Measurements from ENCODE around the gene RBKS. TPM values are rescaled to one million over a fixed set of nuclear protein-coding genes. Genes with fewer than 3 reads are reported as not detected.

The RBKS gene
- 1.6 TPM in 2 replicates for polyA plus RNA-seq (2013)

- H4K8ac ChIP-seq (ENCODE audit: low read depth, low read length) = peak within 1 kb of the TSS; percentile 81
- H4K91ac ChIP-seq (ENCODE audit: low read depth, low read length) = peak within 1 kb of the TSS; percentile 70
- H3K14ac ChIP-seq (ENCODE audit: low read length) = peak within 1 kb of the TSS; percentile 65
- no peak within 1 kb of the TSS for H3K23ac ChIP-seq (ENCODE audit: low read length)
- H4K12ac ChIP-seq (ENCODE audit: low read depth, low read length) = peak within 1 kb of the TSS; percentile 58
- peak; percentile 67 to 84 for DNase-seq
- peak within 1 kb of the TSS; percentile 95 for H3K9ac ChIP-seq (ENCODE audit: low read length)
- peak within 1 kb of the TSS; percentile 90 for H2AFZ ChIP-seq (ENCODE audit: insufficient read depth, low read length, poor library complexity)
- H2BK120ac ChIP-seq (ENCODE audit: insufficient read depth, low read length, poor library complexity) = peak within 1 kb of the TSS; percentile 79
- no peaks in the 10 kb centered on the region for H3K9me3 ChIP-seq (ENCODE audit: insufficient read depth, low read depth, low read length)
- peaks cover 7% of the 10 kb centered on the region for H3K79me2 ChIP-seq (ENCODE audit: control insufficient read depth, insufficient read depth, low read length, poor library complexity)
- peaks cover 12% of the 10 kb centered on the region for H3K79me1 ChIP-seq (ENCODE audit: low read length)
- H3K27ac ChIP-seq (ENCODE audit: low read depth, low read length) = peak within 1 kb of the TSS; percentile 92
- H2BK12ac ChIP-seq (ENCODE audit: low read length) = peak within 1 kb of the TSS; percentile 34
- H3K36me3 ChIP-seq (ENCODE audit: control insufficient read depth in 1 of 2, insufficient read depth in 2 of 2, low read length in 2 of 2) = no peaks in the 10 kb centered on the region
- H3K4me3 ChIP-seq (ENCODE audit: low read depth, low read length) = peak within 1 kb of the TSS; percentile 90
- H3K4me2 ChIP-seq (ENCODE audit: low read length) = peak within 1 kb of the TSS; percentile 75
- H3K4ac ChIP-seq (ENCODE audit: low read depth, low read length) = peak within 1 kb of the TSS; percentile 16
- no peak within 1 kb of the TSS for H2AK5ac ChIP-seq (ENCODE audit: low read length)
- H2BK5ac ChIP-seq (ENCODE audit: low read depth, low read length, poor library complexity) = peak within 1 kb of the TSS; percentile 65
- peak within 1 kb of the TSS; percentile 71 for H3K18ac ChIP-seq (ENCODE audit: low read length)
- no peaks in the 10 kb centered on the region for H3K27me3 ChIP-seq (ENCODE audit: insufficient read depth, low read length)
- H3K4me1 ChIP-seq (ENCODE audit: control insufficient read depth in 1 of 2, insufficient read depth in 2 of 2, low read length in 2 of 2) = peaks cover 0 to 6% of the 10 kb centered on the region in 2 experiments
- WGBS (ENCODE audit: extremely low coverage, insufficient coverage, insufficient read length) = no CpG with 5 or more reads among the region's 79 CpGs
Measured at GRCh38 chr2:27890146-27890923, at the start of gene RBKS, which contains the start of gene BABAM2. RBKS (minus strand) TSS chr2:27890387; CDS start chr2:27890345, 42 bp downstream. BABAM2 (plus strand) TSS chr2:27890729; CDS start chr2:27894557, 3,828 bp downstream.

DNA sequence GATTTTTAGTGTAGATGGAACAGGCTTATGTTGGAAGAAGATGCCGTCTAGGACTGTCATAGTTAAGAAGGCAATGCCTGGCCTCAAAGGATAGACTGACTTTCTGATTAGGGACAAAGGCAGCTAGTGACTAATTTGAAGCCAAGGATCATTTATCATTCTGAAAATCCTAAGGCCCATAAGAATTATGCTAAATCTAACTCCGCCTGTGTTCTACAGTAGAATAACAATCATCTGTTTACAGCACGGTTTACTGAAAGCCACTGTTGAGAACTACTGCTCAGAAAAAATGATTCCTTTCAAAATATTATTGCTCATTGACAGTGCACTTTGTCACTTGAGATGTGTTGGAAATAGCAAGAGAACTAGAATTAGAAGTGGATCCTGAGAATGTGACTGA, 44.8 kb upstream of the RBKS start:
- H4K91ac ChIP-seq (ENCODE audit: low read depth, low read length) = no peak overlapping the region
- H3K79me2 ChIP-seq (ENCODE audit: control insufficient read depth, insufficient read depth, low read length, poor library complexity) = no peaks in the 10 kb centered on the region
- no CpG with 5 or more reads among the region's 3 CpGs for WGBS (ENCODE audit: extremely low coverage, insufficient coverage, insufficient read length)
- no peak overlapping the region for H3K9ac ChIP-seq (ENCODE audit: low read length)
- no peak overlapping the region for H3K4me3 ChIP-seq (ENCODE audit: low read depth, low read length)
- no peak overlapping the region for H3K18ac ChIP-seq (ENCODE audit: low read length)
- no peaks in the 10 kb centered on the region for H3K4me1 ChIP-seq (ENCODE audit: control insufficient read depth in 1 of 2, insufficient read depth in 2 of 2, low read length in 2 of 2)
- H2BK120ac ChIP-seq (ENCODE audit: insufficient read depth, low read length, poor library complexity) = no peak overlapping the region
- H3K36me3 ChIP-seq (ENCODE audit: control insufficient read depth in 1 of 2, insufficient read depth in 2 of 2, low read length in 2 of 2) = no peaks in the 10 kb centered on the region
- H2BK12ac ChIP-seq (ENCODE audit: low read length) = no peak overlapping the region
- no peaks in the 10 kb centered on the region for H3K79me1 ChIP-seq (ENCODE audit: low read length)
- H3K27ac ChIP-seq (ENCODE audit: low read depth, low read length) = no peak overlapping the region
- no peak overlapping the region for H2AFZ ChIP-seq (ENCODE audit: insufficient read depth, low read length, poor library complexity)
- H2AK5ac ChIP-seq (ENCODE audit: low read length) = no peak overlapping the region
- no peak overlapping the region for H3K23ac ChIP-seq (ENCODE audit: low read length)
- H3K4me2 ChIP-seq (ENCODE audit: low read length) = no peak overlapping the region
- no peak overlapping the region for H4K12ac ChIP-seq (ENCODE audit: low read depth, low read length)
- no peak overlapping the region for H3K4ac ChIP-seq (ENCODE audit: low read depth, low read length)
- no peak overlapping the region for H4K8ac ChIP-seq (ENCODE audit: low read depth, low read length)
- no peaks in the 10 kb centered on the region for H3K9me3 ChIP-seq (ENCODE audit: insufficient read depth, low read depth, low read length)
- no peak overlapping the region for H3K14ac ChIP-seq (ENCODE audit: low read length)
- DNase-seq = no peak
- no peaks in the 10 kb centered on the region for H3K27me3 ChIP-seq (ENCODE audit: insufficient read depth, low read length)
- H2BK5ac ChIP-seq (ENCODE audit: low read depth, low read length, poor library complexity) = no peak overlapping the region

GRCh38 chr2:27932396-27932795, 42.2 kb upstream of the RBKS start:
- Histone ChIP-seq H4K91ac (ENCODE audit: low read depth, low read length) (no peak overlapping the region), H2BK5ac (ENCODE audit: low read depth, low read length, poor library complexity) (no peak overlapping the region), H3K4ac (ENCODE audit: low read depth, low read length) (no peak overlapping the region), H3K4me2 (ENCODE audit: low read length) (no peak overlapping the region), H2AK5ac (ENCODE audit: low read length) (no peak overlapping the region), H4K8ac (ENCODE audit: low read depth, low read length) (no peak overlapping the region), H3K4me3 (ENCODE audit: low read depth, low read length) (no peak overlapping the region), H3K27ac (ENCODE audit: low read depth, low read length) (no peak overlapping the region), H3K9ac (ENCODE audit: low read length) (no peak overlapping the region), H3K79me1 (ENCODE audit: low read length) (no peaks in the 10 kb centered on the region), H3K4me1 (ENCODE audit: control insufficient read depth in 1 of 2, insufficient read depth in 2 of 2, low read length in 2 of 2) (no peaks in the 10 kb centered on the region), H2AFZ (ENCODE audit: insufficient read depth, low read length, poor library complexity) (no peak overlapping the region), H3K9me3 (ENCODE audit: insufficient read depth, low read depth, low read length) (no peaks in the 10 kb centered on the region), H3K27me3 (ENCODE audit: insufficient read depth, low read length) (no peaks in the 10 kb centered on the region), H3K36me3 (ENCODE audit: control insufficient read depth in 1 of 2, insufficient read depth in 2 of 2, low read length in 2 of 2) (no peaks in the 10 kb centered on the region), H2BK120ac (ENCODE audit: insufficient read depth, low read length, poor library complexity) (no peak overlapping the region), H3K79me2 (ENCODE audit: control insufficient read depth, insufficient read depth, low read length, poor library complexity) (no peaks in the 10 kb centered on the region), H3K23ac (ENCODE audit: low read length) (no peak overlapping the region), H2BK12ac (ENCODE audit: low read length) (no peak overlapping the region), H3K18ac (ENCODE audit: low read length) (no peak overlapping the region), H4K12ac (ENCODE audit: low read depth, low read length) (no peak overlapping the region), H3K14ac (ENCODE audit: low read length) (no peak overlapping the region)
- peak; percentile 15 to 53 for DNase-seq
- WGBS (ENCODE audit: extremely low coverage, insufficient coverage, insufficient read length) = no CpG with 5 or more reads among the region's 2 CpGs

GRCh38 chr2:27931361-27931950, 41.3 kb upstream of the RBKS start:
- no peak overlapping the region for H4K12ac ChIP-seq (ENCODE audit: low read depth, low read length)
- no peak overlapping the region for H2BK12ac ChIP-seq (ENCODE audit: low read length)
- no peak overlapping the region for H2BK120ac ChIP-seq (ENCODE audit: insufficient read depth, low read length, poor library complexity)
- no peaks in the 10 kb centered on the region for H3K27me3 ChIP-seq (ENCODE audit: insufficient read depth, low read length)
- H3K9me3 ChIP-seq (ENCODE audit: insufficient read depth, low read depth, low read length) = no peaks in the 10 kb centered on the region
- H3K79me1 ChIP-seq (ENCODE audit: low read length) = no peaks in the 10 kb centered on the region
- DNase-seq = no peak
- no peak overlapping the region for H3K4ac ChIP-seq (ENCODE audit: low read depth, low read length)
- no peak overlapping the region for H3K4me2 ChIP-seq (ENCODE audit: low read length)
- no peak overlapping the region for H4K91ac ChIP-seq (ENCODE audit: low read depth, low read length)
- no peak overlapping the region for H2AK5ac ChIP-seq (ENCODE audit: low read length)
- H3K36me3 ChIP-seq (ENCODE audit: control insufficient read depth in 1 of 2, insufficient read depth in 2 of 2, low read length in 2 of 2) = no peaks in the 10 kb centered on the region
- H2BK5ac ChIP-seq (ENCODE audit: low read depth, low read length, poor library complexity) = no peak overlapping the region
- no peaks in the 10 kb centered on the region for H3K79me2 ChIP-seq (ENCODE audit: control insufficient read depth, insufficient read depth, low read length, poor library complexity)
- no CpG with 5 or more reads among the region's 4 CpGs for WGBS (ENCODE audit: extremely low coverage, insufficient coverage, insufficient read length)
- no peak overlapping the region for H2AFZ ChIP-seq (ENCODE audit: insufficient read depth, low read length, poor library complexity)
- no peaks in the 10 kb centered on the region for H3K4me1 ChIP-seq (ENCODE audit: control insufficient read depth in 1 of 2, insufficient read depth in 2 of 2, low read length in 2 of 2)
- H3K9ac ChIP-seq (ENCODE audit: low read length) = no peak overlapping the region
- H3K14ac ChIP-seq (ENCODE audit: low read length) = no peak overlapping the region
- no peak overlapping the region for H3K27ac ChIP-seq (ENCODE audit: low read depth, low read length)
- H4K8ac ChIP-seq (ENCODE audit: low read depth, low read length) = no peak overlapping the region
- no peak overlapping the region for H3K18ac ChIP-seq (ENCODE audit: low read length)
- H3K4me3 ChIP-seq (ENCODE audit: low read depth, low read length) = no peak overlapping the region
- H3K23ac ChIP-seq (ENCODE audit: low read length) = no peak overlapping the region

Measured in trophoblast cell (in vitro differentiated cells and primary cell).